Hepatocyte (in vitro differentiated cells): ENCODE data around the gene PRELID3B. TPM values are rescaled to one million over a fixed set of nuclear protein-coding genes. Genes with fewer than 3 reads are reported as not detected.

Source experiments
- DNase-seq: peaks from one replicate; pipeline ENCODE4 v3.0.0-alpha.2; 2016; ENCODE audit warnings: low spot score
- H2AFZ ChIP-seq: fragments of 200-600 bp; sonication (generic); 2 replicates; pipeline ENCODE4 v1.6.0; 2016; ENCODE audit warnings: antibody characterized with exemption, mild to moderate bottlenecking
- H3K27ac ChIP-seq: fragments of 200-600 bp; sonication (generic); 2 replicates; pipeline ENCODE4 v1.5.1; 2016; ENCODE audit warnings: mild to moderate bottlenecking
- H3K27me3 ChIP-seq: fragments of 200-600 bp; sonication (generic); 2 replicates; pipeline ENCODE4 v1.6.1; 2016
- H3K36me3 ChIP-seq: fragments of 200-600 bp; sonication (generic); replicated peaks from 2 replicates; pipeline ENCODE4 v1.5.1; 2016; ENCODE audit warnings: low read depth; ENCODE audit not compliant: insufficient read depth
- H3K4me1 ChIP-seq: fragments of 200-600 bp; sonication (generic); 2 replicates; pipeline ENCODE4 v1.5.1; 2016; ENCODE audit warnings: mild to moderate bottlenecking, moderate library complexity; ENCODE audit not compliant: insufficient read depth
- H3K4me2 ChIP-seq: fragments of 200-600 bp; sonication (generic); 2 replicates; pipeline ENCODE4 v1.6.0; 2016
- H3K4me3 ChIP-seq: fragments of 200-600 bp; sonication (generic); 2 replicates; pipeline ENCODE4 v1.5.1; 2016; ENCODE audit warnings: mild to moderate bottlenecking
- H3K79me2 ChIP-seq: fragments of 200-600 bp; sonication (generic); 2 replicates; pipeline ENCODE4 v1.6.0; 2017; ENCODE audit warnings: mild to moderate bottlenecking
- H3K9me2 ChIP-seq: fragments of 200-600 bp; sonication (generic); replicated peaks from 2 replicates; pipeline ENCODE4 v1.6.0; 2017; ENCODE audit warnings: mild to moderate bottlenecking; ENCODE audit not compliant: insufficient read depth
- H3K9me3 ChIP-seq: fragments of 200-600 bp; sonication (generic); 2 replicates; pipeline ENCODE4 v1.5.1; 2016; ENCODE audit warnings: low read depth, mild to moderate bottlenecking
- H4K20me1 ChIP-seq: fragments of 200-600 bp; sonication (generic); 2 replicates; pipeline ENCODE4 v1.6.0; 2016; ENCODE audit warnings: mild to moderate bottlenecking; ENCODE audit not compliant: insufficient read depth, poor library complexity, severe bottlenecking
- EZH2 ChIP-seq: fragments of 200-600 bp; sonication (generic); IDR thresholded peaks from 2 replicates; pipeline ENCODE4 v1.6.1; 2016; ENCODE audit warnings: antibody characterized with exemption, mild to moderate bottlenecking, borderline replicate concordance
- EZH2phosphoT487 ChIP-seq: fragments of 200-600 bp; sonication (generic); IDR thresholded peaks from one replicate; pipeline ENCODE4 v1.6.1; 2018; ENCODE audit warnings: antibody characterized with exemption, mild to moderate bottlenecking, low read depth, moderate library complexity; ENCODE audit not compliant: unreplicated experiment, severe bottlenecking
- WGBS: methylation state at CpG from one replicate; pipeline ENCODE4 v1.1.6; 2016; ENCODE audit warnings: low lambda C conversion rate; ENCODE audit errors: missing lambda C conversion rate; 5-methylcytosine and 5-hydroxymethylcytosine counted together
- polyA plus RNA-seq: library from polyadenylated mRNA; unstranded; fragments of >200 nt; fragmentation: Nextera tagmentation; extraction: Ambion mirVana; gene quantifications from 2 replicates; pipeline ENCODE4 v1.2.1, GENCODE V29; 2016
- total RNA-seq: library from RNA; depleted of rRNA; stranded (reverse); fragments of >200 nt; gene quantifications from 2 replicates; pipeline ENCODE4 v1.2.3, GENCODE V29; 2014
- TF ChIP-seq, protein P1 (sequence below): fragments of 200-600 bp; sonication (generic); IDR thresholded peaks from 2 replicates; pipeline ENCODE4 v1.5.1; 2016; ENCODE audit warnings: antibody characterized with exemption, mild to moderate bottlenecking; ENCODE audit not compliant: poor library complexity

PRELID3B gene
- total and polyA plus RNA-seq, 2 experiments from 2014 or later: 38.2 to 75.7 TPM

DNA sequence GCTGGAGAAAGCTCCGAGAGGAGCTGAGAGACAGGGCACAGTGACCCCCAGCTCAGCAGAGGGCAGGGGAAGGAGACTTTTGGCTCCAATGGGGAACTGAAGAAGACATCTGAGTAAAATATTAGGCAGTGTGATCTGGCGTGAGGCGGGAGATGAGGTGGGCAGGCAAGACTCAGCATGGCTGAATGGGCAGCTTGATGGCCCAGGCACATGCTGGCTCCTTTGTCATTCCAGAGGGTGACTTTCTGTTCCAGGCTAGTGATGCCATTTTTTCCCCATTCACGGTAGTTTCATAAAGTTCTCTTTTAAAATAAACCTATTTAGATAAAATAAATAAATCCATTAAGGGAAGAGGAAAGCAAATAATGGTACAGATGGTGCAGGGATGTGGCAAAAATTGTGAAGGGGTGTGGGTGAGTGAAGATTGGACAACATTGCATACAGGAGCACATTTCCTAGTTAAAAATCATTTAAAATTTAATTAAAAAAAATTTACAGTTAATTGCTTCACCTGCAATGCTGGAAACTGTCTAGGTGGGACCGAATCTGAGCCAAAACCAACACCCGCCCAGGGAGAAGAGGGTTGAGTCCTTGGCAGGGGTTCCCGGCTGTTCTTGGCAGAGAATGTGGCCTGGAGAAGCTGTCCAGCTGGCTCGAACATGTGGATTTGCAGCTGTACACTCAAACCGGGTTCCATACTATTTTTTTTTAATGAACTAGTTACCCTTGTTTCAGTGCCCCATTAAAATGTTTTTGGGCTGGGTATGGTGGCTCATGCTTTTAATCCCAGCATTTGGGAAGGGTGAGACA lies 41.7 kb upstream of the PRELID3B start:
- Histone ChIP-seq H3K4me2 (no peak overlapping the region), H3K4me3 (no peak overlapping the region), H3K36me3 (no peaks in the 10 kb centered on the region), H3K27ac (no peak overlapping the region), H4K20me1 (no peaks in the 10 kb centered on the region), H3K79me2 (no peaks in the 10 kb centered on the region), H3K9me2 (no peaks in the 10 kb centered on the region), H2AFZ (no peak overlapping the region), H3K4me1 (no peaks in the 10 kb centered on the region), H3K27me3 (peaks cover 7% of the 10 kb centered on the region), H3K9me3 (no peaks in the 10 kb centered on the region)
- 77% methylated on average over 9 of the region's 9 CpGs for WGBS
- TF ChIP-seq EZH2: no peak
- TF ChIP-seq EZH2phosphoT487: no peak
- TF ChIP-seq, protein P1, sequence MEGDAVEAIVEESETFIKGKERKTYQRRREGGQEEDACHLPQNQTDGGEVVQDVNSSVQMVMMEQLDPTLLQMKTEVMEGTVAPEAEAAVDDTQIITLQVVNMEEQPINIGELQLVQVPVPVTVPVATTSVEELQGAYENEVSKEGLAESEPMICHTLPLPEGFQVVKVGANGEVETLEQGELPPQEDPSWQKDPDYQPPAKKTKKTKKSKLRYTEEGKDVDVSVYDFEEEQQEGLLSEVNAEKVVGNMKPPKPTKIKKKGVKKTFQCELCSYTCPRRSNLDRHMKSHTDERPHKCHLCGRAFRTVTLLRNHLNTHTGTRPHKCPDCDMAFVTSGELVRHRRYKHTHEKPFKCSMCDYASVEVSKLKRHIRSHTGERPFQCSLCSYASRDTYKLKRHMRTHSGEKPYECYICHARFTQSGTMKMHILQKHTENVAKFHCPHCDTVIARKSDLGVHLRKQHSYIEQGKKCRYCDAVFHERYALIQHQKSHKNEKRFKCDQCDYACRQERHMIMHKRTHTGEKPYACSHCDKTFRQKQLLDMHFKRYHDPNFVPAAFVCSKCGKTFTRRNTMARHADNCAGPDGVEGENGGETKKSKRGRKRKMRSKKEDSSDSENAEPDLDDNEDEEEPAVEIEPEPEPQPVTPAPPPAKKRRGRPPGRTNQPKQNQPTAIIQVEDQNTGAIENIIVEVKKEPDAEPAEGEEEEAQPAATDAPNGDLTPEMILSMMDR: no peak
- DNase-seq: no peak

DNA sequence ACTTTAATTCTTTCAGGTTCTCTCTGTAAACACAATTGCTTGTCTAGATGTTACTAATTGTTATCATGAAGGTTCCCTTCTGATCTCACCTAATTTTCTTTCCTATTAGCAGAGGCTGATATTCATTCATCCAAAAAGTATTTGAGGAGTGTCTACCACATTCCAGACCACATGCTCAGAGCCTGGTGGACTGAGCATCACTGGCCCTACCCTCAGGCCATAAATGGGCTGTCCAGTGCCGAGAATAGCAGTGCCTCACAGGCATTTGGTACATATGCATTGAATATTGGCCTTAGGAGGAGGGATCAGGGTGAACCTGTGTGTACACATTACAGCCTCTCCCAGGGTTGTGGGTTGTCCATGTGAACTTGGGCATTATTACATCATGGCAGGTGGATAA lies 40.4 kb upstream of the PRELID3B start:
- H3K27me3 ChIP-seq: peaks cover 10% of the 10 kb centered on the region
- no peaks in the 10 kb centered on the region for H3K79me2 ChIP-seq
- no peaks in the 10 kb centered on the region for H3K9me3 ChIP-seq
- H3K36me3 ChIP-seq: no peaks in the 10 kb centered on the region
- H3K4me2 ChIP-seq: no peak overlapping the region
- H3K4me3 ChIP-seq: no peak overlapping the region
- no peak for TF ChIP-seq EZH2phosphoT487
- TF ChIP-seq, protein P1: no peak
- TF ChIP-seq EZH2: no peak
- no peak for DNase-seq
- no peaks in the 10 kb centered on the region for H4K20me1 ChIP-seq
- no peak overlapping the region for H3K27ac ChIP-seq
- H3K4me1 ChIP-seq: no peaks in the 10 kb centered on the region
- no peak overlapping the region for H2AFZ ChIP-seq
- 72% methylated on average over 1 of the region's 1 CpG for WGBS
- H3K9me2 ChIP-seq: no peaks in the 10 kb centered on the region

DNA sequence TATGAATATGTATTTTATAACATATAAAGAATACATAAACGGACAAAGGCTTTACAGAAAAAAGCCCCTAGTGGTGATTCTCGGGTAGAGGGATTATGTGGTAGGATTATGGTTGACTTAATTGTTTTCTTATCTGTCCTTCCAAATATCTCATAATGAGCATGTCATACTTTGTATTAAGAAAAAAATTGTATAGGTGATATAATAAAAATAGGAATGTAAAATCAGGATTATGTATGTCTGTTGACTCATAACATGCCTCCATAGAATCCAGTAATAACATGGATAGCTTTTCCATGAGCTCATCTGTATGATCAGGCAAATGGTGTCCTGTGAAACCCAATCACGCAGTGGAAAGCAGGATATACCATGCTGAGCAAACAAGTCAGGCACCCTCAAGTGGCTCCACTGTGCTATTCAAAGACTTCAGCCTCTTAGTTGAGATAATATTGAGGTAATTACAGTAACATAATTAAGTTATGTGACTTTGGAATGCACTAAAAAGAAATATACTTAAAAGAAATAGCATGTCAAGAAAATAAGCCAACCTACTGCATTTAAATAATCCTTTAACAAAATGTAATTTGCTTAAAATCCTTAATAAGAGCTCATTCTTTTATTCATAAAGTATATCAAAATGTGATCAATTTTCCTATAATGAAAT lies 39.6 kb upstream of the PRELID3B start:
- WGBS: 43% methylated on average over 3 of the region's 3 CpGs
- DNase-seq: no peak
- TF ChIP-seq EZH2 (no peak), EZH2phosphoT487 (no peak)
- TF ChIP-seq, protein P1: no peak
- Histone ChIP-seq H3K36me3 (no peaks in the 10 kb centered on the region), H3K27ac (no peak overlapping the region), H3K4me2 (no peak overlapping the region), H3K9me2 (no peaks in the 10 kb centered on the region), H3K4me1 (no peaks in the 10 kb centered on the region), H3K4me3 (no peak overlapping the region), H4K20me1 (no peaks in the 10 kb centered on the region), H3K79me2 (no peaks in the 10 kb centered on the region), H3K27me3 (peaks cover 13% of the 10 kb centered on the region), H2AFZ (no peak overlapping the region), H3K9me3 (no peaks in the 10 kb centered on the region)
